ENCODE data around the gene PPP1R3E. TPM values are rescaled to one million over a fixed set of nuclear protein-coding genes. Genes with fewer than 3 reads are reported as not detected.

The PPP1R3E gene
- total and polyA plus RNA-seq, 2 of the 13 experiments (the other 11 are each of a cell fraction or from before 2014, with no cell fraction given) = 16.5 to 26.5 TPM

- peak; percentile 84 for TF ChIP-seq CHD2 (IDR thresholded peaks at IDR 0.05; ENCODE audit: low read depth, low read length)
- peak; percentile 81 for TF ChIP-seq MED8 (CRISPR knock-in tag; IDR thresholded peaks at IDR 0.05; ENCODE audit: insufficient replicate concordance)
- TF ChIP-seq ZNF160 (CRISPR knock-in tag; IDR thresholded peaks at IDR 0.05) = peak; percentile 77
- TF ChIP-seq HIVEP1 (CRISPR knock-in tag; IDR thresholded peaks at IDR 0.05) = peak; percentile 93; the same call in 1 of the 2 replicates
- TF ChIP-seq ZNF770 (CRISPR knock-in tag; IDR thresholded peaks at IDR 0.05) = no peak; the same call in 1 of the 2 replicates
- no peak for TF ChIP-seq MAX (IDR thresholded peaks at IDR 0.05)
- peak; percentile 83 for TF ChIP-seq ZFP37 (CRISPR knock-in tag; IDR thresholded peaks at IDR 0.05; ENCODE audit: borderline replicate concordance)
- no peak; the same call in 1 of the 2 replicates for TF ChIP-seq CHCHD3 (CRISPR knock-in tag; IDR thresholded peaks at IDR 0.05)
- TF ChIP-seq ZNF607 (CRISPR knock-in tag; IDR thresholded peaks at IDR 0.05; ENCODE audit: borderline replicate concordance) = no peak; the same call in none of the 2 replicates
- TF ChIP-seq ZNF451 (CRISPR knock-in tag; IDR thresholded peaks at IDR 0.05) = peak; percentile 94
- TF ChIP-seq ZNF382 (CRISPR knock-in tag; IDR thresholded peaks at IDR 0.05; ENCODE audit: borderline replicate concordance) = no peak
- no peak for TF ChIP-seq ZNF234 (CRISPR knock-in tag; conservative IDR thresholded peaks at IDR 0.05)
- TF ChIP-seq ESRRA (CRISPR knock-in tag; IDR thresholded peaks at IDR 0.05; ENCODE audit: low read depth) = peak; percentile 84
- TF ChIP-seq, protein P1, sequence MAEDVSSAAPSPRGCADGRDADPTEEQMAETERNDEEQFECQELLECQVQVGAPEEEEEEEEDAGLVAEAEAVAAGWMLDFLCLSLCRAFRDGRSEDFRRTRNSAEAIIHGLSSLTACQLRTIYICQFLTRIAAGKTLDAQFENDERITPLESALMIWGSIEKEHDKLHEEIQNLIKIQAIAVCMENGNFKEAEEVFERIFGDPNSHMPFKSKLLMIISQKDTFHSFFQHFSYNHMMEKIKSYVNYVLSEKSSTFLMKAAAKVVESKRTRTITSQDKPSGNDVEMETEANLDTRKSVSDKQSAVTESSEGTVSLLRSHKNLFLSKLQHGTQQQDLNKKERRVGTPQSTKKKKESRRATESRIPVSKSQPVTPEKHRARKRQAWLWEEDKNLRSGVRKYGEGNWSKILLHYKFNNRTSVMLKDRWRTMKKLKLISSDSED (CRISPR knock-in tag; IDR thresholded peaks at IDR 0.05) = no peak
- peak; percentile 79 for TF ChIP-seq PITX1 (CRISPR knock-in tag; IDR thresholded peaks at IDR 0.05)
- TF ChIP-seq NKX3-1 (CRISPR knock-in tag; IDR thresholded peaks at IDR 0.05) = peak; percentile 97
- TF ChIP-seq NCOR1 (IDR thresholded peaks at IDR 0.05; ENCODE audit: borderline replicate concordance, low read length) = peak; percentile 95
- peak; percentile 95 for TF ChIP-seq RXRA (CRISPR knock-in tag; IDR thresholded peaks at IDR 0.05)
- TF ChIP-seq ZNF780A (CRISPR knock-in tag; IDR thresholded peaks at IDR 0.05) = no peak
- peak; percentile 99; the same call in 1 of the 2 replicates for TF ChIP-seq CBX2 (IDR thresholded peaks at IDR 0.05; ENCODE audit: low read depth, low read length)
- peak; percentile 82; the same call in 1 of the 2 replicates for TF ChIP-seq CBX2 (CRISPR knock-in tag; IDR thresholded peaks at IDR 0.05; ENCODE audit: low read depth)
Measured at GRCh38 chr14:23320584-23321571, 18.2 kb upstream of the PPP1R3E start, which contains the start of gene PABPN1 (continued).
